HEK293T (cell line): ENCODE data around the gene SHISA7.

Experiments used
- CTCF ChIA-PET: fragments of 350-600 bp; formaldehyde crosslinking; extraction: SDS; loops from one replicate; lab custom pipeline; 2021; ENCODE audit warnings: antibody characterized with exemption, inconsistent platforms; lab: Yijun Ruan, JAX
- POLR2A ChIA-PET: fragments of 350-600 bp; formaldehyde crosslinking; extraction: SDS; loops from one replicate; lab custom pipeline; 2020; ENCODE audit warnings: antibody characterized with exemption, inconsistent platforms; lab: Yijun Ruan, JAX
- DNase-seq: peaks from one replicate; pipeline ENCODE4 v3.0.0; 2012; ENCODE audit warnings: mixed read lengths; ENCODE audit errors: extremely low spot score
- ARNT ChIP-seq: fragments of 450-650 bp; IDR thresholded peaks from 2 replicates; pipeline ENCODE4 v1.6.1; 2017; ENCODE audit warnings: mild to moderate bottlenecking
- BHLHE40 ChIP-seq: fragments of 450-650 bp; IDR thresholded peaks from 2 replicates; pipeline ENCODE4 v1.6.1; 2016; ENCODE audit warnings: mild to moderate bottlenecking, moderate library complexity, borderline replicate concordance
- CTBP1 ChIP-seq: fragments of 450-650 bp; IDR thresholded peaks from 2 replicates; pipeline ENCODE4 v1.6.1; 2016; ENCODE audit warnings: borderline replicate concordance
- ELF4 ChIP-seq: fragments of 450-650 bp; IDR thresholded peaks from 2 replicates; pipeline ENCODE4 v1.6.1; 2017; ENCODE audit warnings: antibody characterized with exemption
- FOXA1 ChIP-seq: fragments of 450-650 bp; IDR thresholded peaks from 2 replicates; pipeline ENCODE4 v1.6.1; 2016; ENCODE audit warnings: mild to moderate bottlenecking
- FOXK2 ChIP-seq: fragments of 450-650 bp; IDR thresholded peaks from 2 replicates; pipeline ENCODE4 v1.6.1; 2016; ENCODE audit warnings: mild to moderate bottlenecking
- FOXM1 ChIP-seq: fragments of 450-650 bp; IDR thresholded peaks from 2 replicates; pipeline ENCODE4 v1.6.1; 2017; ENCODE audit warnings: mild to moderate bottlenecking, borderline replicate concordance
- HDGF ChIP-seq: fragments of 450-650 bp; IDR thresholded peaks from 2 replicates; pipeline ENCODE4 v1.6.1; 2017; ENCODE audit warnings: antibody characterized with exemption, borderline replicate concordance
- L3MBTL2 ChIP-seq: fragments of 450-650 bp; conservative IDR thresholded peaks from 2 replicates; pipeline ENCODE4 v1.6.1; 2016; ENCODE audit warnings: mild to moderate bottlenecking
- LEF1 ChIP-seq: fragments of 450-650 bp; IDR thresholded peaks from 2 replicates; pipeline ENCODE4 v1.6.1; 2017; ENCODE audit warnings: mild to moderate bottlenecking, borderline replicate concordance
- NFRKB ChIP-seq: fragments of 450-650 bp; IDR thresholded peaks from 2 replicates; pipeline ENCODE4 v1.6.1; 2016; ENCODE audit warnings: mild to moderate bottlenecking, moderate library complexity
- SP1 ChIP-seq: fragments of 450-650 bp; IDR thresholded peaks from 2 replicates; pipeline ENCODE4 v1.6.1; 2017
- SUZ12 ChIP-seq: fragments of 450-650 bp; IDR thresholded peaks from 2 replicates; pipeline ENCODE4 v1.6.1; 2016; ENCODE audit warnings: mild to moderate bottlenecking
- TARDBP ChIP-seq: fragments of 450-650 bp; IDR thresholded peaks from 2 replicates; pipeline ENCODE4 v1.6.1; 2016
- ZNF384 ChIP-seq: fragments of 450-650 bp; IDR thresholded peaks from 2 replicates; pipeline ENCODE4 v1.6.1; 2016
- TF ChIP-seq, protein P1 (sequence below): fragments of 450-650 bp; IDR thresholded peaks from 2 replicates; pipeline ENCODE4 v1.6.1; 2016

The SHISA7 gene

DNA sequence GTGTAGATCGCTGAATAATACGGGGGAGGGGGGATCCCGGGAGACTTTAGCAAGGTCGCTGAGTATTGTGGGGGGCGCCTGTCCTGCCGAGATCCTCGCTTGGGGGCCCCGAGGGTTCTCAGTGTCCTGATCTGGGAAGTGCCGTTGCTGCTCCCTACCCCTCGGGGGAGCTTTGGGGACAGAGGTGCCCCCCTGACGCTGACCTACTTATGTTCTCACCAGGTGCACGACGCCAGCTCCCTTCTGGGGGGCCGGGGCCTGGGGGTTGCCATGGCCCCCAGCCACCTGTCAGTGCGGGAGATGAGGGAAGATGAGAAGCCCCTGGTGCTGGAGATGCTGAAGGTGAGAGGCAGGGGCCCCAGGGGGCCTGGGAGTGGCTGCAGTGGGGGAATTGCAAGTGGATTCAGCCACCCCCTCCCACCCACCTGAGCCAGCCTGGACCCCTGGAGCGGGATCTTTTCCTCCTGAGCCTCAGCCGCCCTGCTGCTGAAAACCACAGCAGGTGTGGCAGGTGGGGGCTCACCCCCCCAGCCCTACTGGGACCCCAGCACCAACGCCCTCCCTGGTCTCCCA lies 42.4 kb upstream of the SHISA7 start:
- DNase-seq: no peak
- ChIA-PET CTCF (interaction anchor here (0.8 kb wide), 1 partner anchor 18 kb away, joined by 4 read pairs; no protein-coding TSS in a partner anchor), POLR2A (interaction anchor here (0.9 to 2.0 kb wide), 5 partner anchors 9 to 18 kb away, joined by 3 to 21 read pairs (median 4); partner anchors contain the start of gene ZNF628)
- no peak for TF ChIP-seq FOXK2
- TF ChIP-seq L3MBTL2: no peak
- no peak for TF ChIP-seq SUZ12
- no peak for TF ChIP-seq TARDBP
- TF ChIP-seq ARNT: no peak
- no peak for TF ChIP-seq FOXA1
- no peak for TF ChIP-seq ELF4
- no peak for TF ChIP-seq HDGF
- TF ChIP-seq, protein P1, sequence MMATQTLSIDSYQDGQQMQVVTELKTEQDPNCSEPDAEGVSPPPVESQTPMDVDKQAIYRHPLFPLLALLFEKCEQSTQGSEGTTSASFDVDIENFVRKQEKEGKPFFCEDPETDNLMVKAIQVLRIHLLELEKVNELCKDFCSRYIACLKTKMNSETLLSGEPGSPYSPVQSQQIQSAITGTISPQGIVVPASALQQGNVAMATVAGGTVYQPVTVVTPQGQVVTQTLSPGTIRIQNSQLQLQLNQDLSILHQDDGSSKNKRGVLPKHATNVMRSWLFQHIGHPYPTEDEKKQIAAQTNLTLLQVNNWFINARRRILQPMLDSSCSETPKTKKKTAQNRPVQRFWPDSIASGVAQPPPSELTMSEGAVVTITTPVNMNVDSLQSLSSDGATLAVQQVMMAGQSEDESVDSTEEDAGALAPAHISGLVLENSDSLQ: no peak
- no peak for TF ChIP-seq SP1
- no peak for TF ChIP-seq NFRKB
- TF ChIP-seq LEF1: no peak
- TF ChIP-seq CTBP1: no peak

DNA sequence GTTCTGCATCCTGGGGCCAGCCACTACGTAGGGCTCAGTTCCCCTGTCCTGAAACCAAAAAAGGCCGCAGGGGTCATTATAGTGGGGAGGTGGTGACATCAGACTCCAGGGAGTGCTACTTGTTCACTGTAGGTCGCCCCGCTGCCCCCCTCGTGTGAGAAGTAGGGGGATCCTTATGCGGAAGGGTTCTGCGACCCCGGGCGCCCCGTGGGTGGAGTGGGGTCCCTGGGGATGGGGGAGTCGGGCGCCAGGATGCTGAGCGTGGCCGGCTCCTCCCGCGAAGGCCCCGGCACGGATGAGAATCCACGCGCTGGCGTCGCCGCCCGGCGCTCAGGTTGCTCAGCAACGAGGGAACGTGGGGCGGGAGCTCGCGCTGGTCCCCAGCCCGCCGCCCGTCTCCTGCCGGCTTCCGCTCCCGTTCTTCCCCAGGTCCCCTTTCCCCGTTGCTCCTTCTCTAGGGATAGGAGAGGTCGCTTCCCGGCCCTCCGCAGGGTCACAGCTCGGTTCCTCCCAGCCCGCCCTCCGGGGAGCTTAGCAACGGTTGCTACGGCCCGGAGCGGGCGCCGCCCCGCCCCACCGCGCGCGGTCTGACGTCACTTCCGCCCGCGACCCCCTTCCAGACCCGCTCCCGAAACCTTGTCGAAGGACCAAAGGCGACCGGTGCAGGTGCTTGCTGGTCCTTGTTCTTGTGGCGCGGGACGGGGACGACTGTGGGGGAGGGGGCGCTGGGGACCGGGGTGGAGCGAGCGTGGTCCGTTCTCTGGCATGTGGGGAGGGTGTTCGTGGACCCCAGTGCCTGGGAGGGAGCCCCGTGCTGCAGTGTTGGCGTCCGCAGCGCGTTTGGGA lies 41.7 kb upstream of the SHISA7 start, which contains the start of gene NAT14:
Gene NAT14, plus strand, starts transcription at position 596 of the 846 bp plus-strand sequence. CDS start 521 bp downstream, outside the sequence.
- ChIA-PET POLR2A (interaction anchor here (0.6 to 2.0 kb wide), 8 partner anchors 9 to 23 kb away, joined by 3 to 21 read pairs (median 4); partner anchors contain the start of gene ZNF628), CTCF (interaction anchor here (0.8 kb wide), 1 partner anchor 18 kb away, joined by 4 read pairs; no protein-coding TSS in a partner anchor)
- TF ChIP-seq, protein P1: no peak
- peak; percentile 36 for TF ChIP-seq L3MBTL2
- DNase-seq: peak; percentile 91

DNA sequence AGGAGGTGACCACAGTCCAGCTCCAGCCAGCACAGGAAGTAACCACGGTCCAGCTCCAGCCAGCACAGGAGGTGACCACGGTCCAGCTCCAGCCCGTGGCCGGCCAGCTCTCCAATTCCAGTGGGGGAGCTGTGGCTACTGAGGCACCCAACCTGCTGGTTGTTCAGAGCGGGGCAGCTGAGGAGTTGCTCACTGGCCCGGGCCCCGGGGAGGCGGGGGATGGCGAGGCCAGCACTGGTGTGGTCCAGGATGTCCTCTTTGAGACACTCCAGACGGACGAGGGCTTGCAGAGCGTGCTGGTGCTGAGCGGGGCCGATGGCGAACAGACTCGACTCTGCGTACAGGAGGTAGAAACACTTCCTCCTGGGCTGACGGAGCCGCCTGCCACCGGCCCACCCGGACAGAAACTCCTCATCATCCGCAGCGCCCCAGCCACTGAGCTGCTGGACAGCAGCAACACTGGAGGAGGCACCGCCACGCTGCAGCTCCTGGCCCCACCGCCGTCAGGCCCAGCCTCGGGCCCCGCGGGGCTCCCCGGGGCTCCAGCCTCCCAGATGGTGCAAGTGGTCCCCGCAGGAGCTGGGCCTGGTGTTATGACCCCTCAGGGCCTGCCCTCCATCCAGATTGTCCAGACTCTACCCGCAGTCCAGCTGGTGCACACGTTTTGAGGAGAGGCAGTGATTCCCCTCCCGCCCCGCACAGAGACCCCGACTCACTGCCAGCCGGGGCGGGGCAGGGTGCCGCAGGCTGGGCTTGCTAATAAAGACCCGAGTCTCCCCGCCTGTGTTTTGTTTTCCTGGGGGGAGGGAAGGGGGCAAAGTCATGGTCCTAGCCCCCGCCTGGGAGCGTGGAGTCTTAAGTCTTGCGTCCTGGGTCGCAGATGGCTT lies 40.8 kb upstream of the SHISA7 start:
- ChIA-PET POLR2A (interaction anchor here (0.8 to 2.0 kb wide), 3 partner anchors 8 to 28 kb away, joined by 3 to 21 read pairs (median 3); partner anchors contain the start of gene ZNF628), CTCF (no interaction called here)
- no peak for TF ChIP-seq FOXK2
- DNase-seq: no peak

DNA sequence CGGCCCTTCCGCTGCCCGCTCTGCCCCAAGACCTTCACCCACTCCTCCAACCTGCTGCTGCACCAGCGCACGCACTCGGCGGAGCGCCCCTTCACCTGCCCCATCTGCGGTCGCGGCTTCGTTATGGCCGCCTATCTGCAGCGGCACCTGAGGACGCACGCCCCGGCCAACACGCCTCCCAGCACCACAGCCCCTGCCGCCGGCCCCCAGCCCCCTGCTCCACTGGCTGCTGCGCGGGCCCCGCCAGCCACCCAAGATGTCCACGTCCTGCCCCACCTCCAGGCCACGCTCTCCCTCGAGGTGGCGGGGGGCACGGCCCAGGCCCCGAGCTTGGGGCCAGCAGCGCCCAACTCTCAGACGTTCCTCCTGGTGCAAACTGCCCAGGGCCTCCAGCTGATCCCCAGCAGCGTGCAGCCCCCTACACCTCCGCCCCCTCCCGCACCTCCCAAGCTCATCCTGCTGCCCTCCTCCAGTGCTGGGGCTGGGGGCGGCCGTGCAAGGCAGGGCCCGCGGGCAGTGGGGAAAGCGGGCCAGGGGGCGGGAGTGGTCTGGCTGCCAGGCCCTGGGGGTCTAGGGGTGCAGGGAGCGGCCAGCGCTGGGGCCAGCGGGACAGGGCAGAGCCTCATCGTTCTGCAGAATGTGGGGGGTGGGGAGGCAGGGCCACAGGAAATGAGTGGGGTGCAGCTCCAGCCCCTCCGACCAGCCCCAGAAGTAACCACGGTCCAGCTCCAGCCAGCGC lies 40.0 kb upstream of the SHISA7 start:
- no peak for DNase-seq
- ChIA-PET POLR2A (interaction anchor here (0.8 kb wide), 1 partner anchor 29 kb away, joined by 3 read pairs; no protein-coding TSS in a partner anchor), CTCF (no interaction called here)
- no peak for TF ChIP-seq FOXA1
- no peak for TF ChIP-seq CTBP1
- TF ChIP-seq SUZ12: no peak
- TF ChIP-seq ARNT: no peak
- no peak for TF ChIP-seq HDGF
- no peak for TF ChIP-seq L3MBTL2
- TF ChIP-seq ELF4: no peak
- TF ChIP-seq NFRKB: no peak
- TF ChIP-seq FOXM1: no peak
- TF ChIP-seq FOXK2: no peak
- TF ChIP-seq BHLHE40: no peak
- TF ChIP-seq, protein P1: no peak
- TF ChIP-seq ZNF384: no peak
- TF ChIP-seq LEF1: no peak
- no peak for TF ChIP-seq SP1
- no peak for TF ChIP-seq TARDBP

DNA sequence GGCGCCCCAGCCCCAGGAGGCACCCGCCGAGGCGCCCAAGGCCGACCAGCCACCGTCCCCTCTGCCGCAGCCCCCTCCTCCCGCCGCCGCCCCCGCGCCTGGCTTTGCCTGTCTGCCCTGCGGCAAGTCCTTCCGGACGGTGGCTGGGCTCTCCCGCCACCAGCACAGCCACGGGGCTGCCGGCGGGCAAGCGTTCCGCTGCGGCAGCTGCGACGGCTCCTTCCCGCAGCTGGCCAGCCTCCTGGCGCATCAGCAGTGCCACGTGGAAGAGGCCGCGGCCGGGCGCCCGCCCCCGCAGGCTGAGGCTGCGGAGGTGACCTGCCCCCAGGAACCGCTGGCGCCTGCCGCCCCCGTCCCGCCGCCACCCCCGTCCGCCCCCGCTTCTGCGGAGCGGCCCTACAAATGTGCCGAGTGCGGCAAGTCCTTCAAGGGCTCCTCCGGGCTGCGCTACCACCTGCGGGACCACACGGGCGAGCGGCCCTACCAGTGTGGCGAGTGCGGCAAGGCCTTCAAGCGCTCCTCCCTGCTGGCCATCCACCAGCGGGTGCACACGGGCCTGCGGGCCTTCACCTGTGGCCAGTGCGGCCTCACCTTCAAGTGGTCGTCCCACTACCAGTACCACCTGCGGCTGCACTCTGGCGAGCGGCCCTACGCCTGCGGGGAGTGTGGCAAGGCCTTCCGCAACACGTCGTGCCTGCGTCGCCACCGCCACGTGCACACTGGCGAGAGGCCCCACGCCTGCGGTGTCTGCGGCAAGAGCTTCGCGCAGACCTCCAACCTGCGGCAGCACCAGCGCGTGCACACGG lies 39.3 kb upstream of the SHISA7 start:
- CTCF ChIA-PET: no interaction called here
- TF ChIP-seq TARDBP (no peak), FOXM1 (no peak), CTBP1 (no peak), FOXK2 (no peak), BHLHE40 (no peak), SP1 (no peak), HDGF (no peak)
- TF ChIP-seq, protein P1: no peak
- POLR2A ChIA-PET: interaction anchor here (0.8 kb wide), 1 partner anchor 29 kb away, joined by 3 read pairs; no protein-coding TSS in a partner anchor
- no peak for DNase-seq
